ENCODE measurements around the gene ALKBH4.
A peak's percentile ranks its signal among the peaks of the same experiment; 100 is the strongest.

ALKBH4 gene

DNA sequence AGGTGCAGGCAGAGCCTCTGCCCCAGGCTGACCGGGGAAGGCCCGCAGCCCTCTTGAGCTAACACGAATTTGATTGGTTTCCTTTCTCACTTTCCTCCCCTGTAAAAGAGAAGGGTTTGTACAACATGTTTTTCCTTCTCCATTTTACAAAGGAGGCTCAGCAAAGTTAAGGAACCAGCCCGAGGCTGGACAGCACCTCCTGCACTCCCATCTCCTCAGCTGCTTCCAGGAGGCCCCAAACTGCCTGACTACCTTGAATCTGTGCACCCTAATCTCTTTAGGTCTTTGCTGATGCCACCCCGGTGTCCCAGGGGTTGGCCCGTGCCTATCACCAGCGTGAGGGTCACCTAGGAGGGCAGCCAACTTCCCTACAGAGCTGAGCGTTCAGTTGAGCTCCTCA lies 4.2 kb downstream of the ALKBH4 start:
- no peak for DNase-seq (ENCODE audit: low read depth in 1 of 2, low spot score in 1 of 2)
- H3K4me3 ChIP-seq (replicated peaks; ENCODE audit: insufficient read depth, low read length), result no peak overlapping the region
- no peaks in the 10 kb centered on the region for H3K27me3 ChIP-seq (ENCODE audit: insufficient read depth, poor library complexity, severe bottlenecking)
- TF ChIP-seq GABPA (IDR thresholded peaks at IDR 0.05; ENCODE audit: low read depth) (no peak), POLR2AphosphoS5 (IDR thresholded peaks at IDR 0.05; ENCODE audit: low read depth) (no peak), REST (IDR thresholded peaks at IDR 0.05; ENCODE audit: insufficient replicate concordance, low read depth) (no peak), SPI1 (IDR thresholded peaks at IDR 0.05; ENCODE audit: borderline replicate concordance, low read depth) (no peak)
- TF ChIP-seq, protein P1, sequence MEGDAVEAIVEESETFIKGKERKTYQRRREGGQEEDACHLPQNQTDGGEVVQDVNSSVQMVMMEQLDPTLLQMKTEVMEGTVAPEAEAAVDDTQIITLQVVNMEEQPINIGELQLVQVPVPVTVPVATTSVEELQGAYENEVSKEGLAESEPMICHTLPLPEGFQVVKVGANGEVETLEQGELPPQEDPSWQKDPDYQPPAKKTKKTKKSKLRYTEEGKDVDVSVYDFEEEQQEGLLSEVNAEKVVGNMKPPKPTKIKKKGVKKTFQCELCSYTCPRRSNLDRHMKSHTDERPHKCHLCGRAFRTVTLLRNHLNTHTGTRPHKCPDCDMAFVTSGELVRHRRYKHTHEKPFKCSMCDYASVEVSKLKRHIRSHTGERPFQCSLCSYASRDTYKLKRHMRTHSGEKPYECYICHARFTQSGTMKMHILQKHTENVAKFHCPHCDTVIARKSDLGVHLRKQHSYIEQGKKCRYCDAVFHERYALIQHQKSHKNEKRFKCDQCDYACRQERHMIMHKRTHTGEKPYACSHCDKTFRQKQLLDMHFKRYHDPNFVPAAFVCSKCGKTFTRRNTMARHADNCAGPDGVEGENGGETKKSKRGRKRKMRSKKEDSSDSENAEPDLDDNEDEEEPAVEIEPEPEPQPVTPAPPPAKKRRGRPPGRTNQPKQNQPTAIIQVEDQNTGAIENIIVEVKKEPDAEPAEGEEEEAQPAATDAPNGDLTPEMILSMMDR (IDR thresholded peaks at IDR 0.05; ENCODE audit: insufficient read depth, low read length), result no peak
- no peak overlapping the region for H3K27ac ChIP-seq (replicated peaks)

DNA sequence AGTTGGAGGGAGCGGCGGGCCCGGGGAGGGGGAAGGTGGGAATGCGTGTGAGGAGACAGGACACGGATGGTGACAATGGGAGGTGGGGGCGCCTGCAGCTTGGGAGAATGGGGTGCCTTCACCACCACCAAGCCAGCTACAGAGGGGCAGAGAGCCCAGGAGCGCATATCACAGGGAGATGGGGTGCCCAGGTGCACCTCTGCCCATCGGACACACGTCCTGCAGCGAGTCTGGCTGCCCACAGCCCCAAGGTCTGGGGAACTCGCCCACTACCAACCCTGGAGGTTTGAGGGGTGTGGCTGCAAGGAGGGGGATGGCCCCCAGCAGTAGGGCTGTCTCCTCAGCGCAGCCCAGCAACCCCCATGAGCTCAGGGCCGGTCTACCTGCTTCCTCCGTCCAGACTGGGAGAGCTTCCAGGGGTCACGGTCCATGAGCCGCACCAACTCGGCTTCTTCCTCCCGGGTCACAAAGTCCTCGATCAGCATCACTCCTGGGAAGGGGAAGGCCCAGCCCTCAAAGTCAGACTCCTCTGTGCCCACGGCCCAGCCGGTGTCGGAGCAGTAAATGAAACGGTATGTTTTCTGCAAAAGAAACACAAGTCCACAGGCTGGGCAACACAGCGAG lies 5.3 kb downstream of the ALKBH4 start:
- no peaks in the 10 kb centered on the region for H3K27me3 ChIP-seq (ENCODE audit: insufficient read depth, poor library complexity, severe bottlenecking)
- no peak overlapping the region for H3K27ac ChIP-seq (replicated peaks)
- TF ChIP-seq, protein P1 (IDR thresholded peaks at IDR 0.05; ENCODE audit: insufficient read depth, low read length), result no peak
- TF ChIP-seq REST (IDR thresholded peaks at IDR 0.05; ENCODE audit: insufficient replicate concordance, low read depth) (no peak), POLR2AphosphoS5 (IDR thresholded peaks at IDR 0.05; ENCODE audit: low read depth) (no peak), GABPA (IDR thresholded peaks at IDR 0.05; ENCODE audit: low read depth) (no peak), SPI1 (IDR thresholded peaks at IDR 0.05; ENCODE audit: borderline replicate concordance, low read depth) (no peak)
- no peak for DNase-seq (ENCODE audit: low read depth in 1 of 2, low spot score in 1 of 2)
- H3K4me3 ChIP-seq (replicated peaks; ENCODE audit: insufficient read depth, low read length), result no peak overlapping the region

- Histone ChIP-seq H3K27me3 (ENCODE audit: insufficient read depth, poor library complexity, severe bottlenecking) (no peaks in the 10 kb centered on the region), H3K4me3 (replicated peaks; ENCODE audit: insufficient read depth, low read length) (no peak overlapping the region), H3K27ac (replicated peaks) (no peak overlapping the region)
- DNase-seq (ENCODE audit: low read depth in 1 of 2, low spot score in 1 of 2), result no peak
- TF ChIP-seq POLR2AphosphoS5 (IDR thresholded peaks at IDR 0.05; ENCODE audit: low read depth) (peak; percentile 12; the same call in 1 of the 2 replicates), REST (IDR thresholded peaks at IDR 0.05; ENCODE audit: insufficient replicate concordance, low read depth) (no peak), SPI1 (IDR thresholded peaks at IDR 0.05; ENCODE audit: borderline replicate concordance, low read depth) (no peak), GABPA (IDR thresholded peaks at IDR 0.05; ENCODE audit: low read depth) (no peak)
- TF ChIP-seq, protein P1 (IDR thresholded peaks at IDR 0.05; ENCODE audit: insufficient read depth, low read length), result no peak
Observed at GRCh38 chr7:102457352-102457924, 7.2 kb downstream of the ALKBH4 start.

Measured in HL-60 (cell line).